Measurements from ENCODE around the gene RHCG. TPM values are rescaled to one million over a fixed set of nuclear protein-coding genes. Genes with fewer than 3 reads are reported as not detected.

RHCG gene
- total RNA-seq, 1 experiment from 2014 or later, result 3.0 TPM

GRCh38 chr15:89482139-89482538 lies 14.2 kb downstream of the RHCG start:
- BruUV-seq (replicated peaks), result no TSS peak
- H3K27me3 ChIP-seq (ENCODE audit: control insufficient read depth, insufficient read depth, low read length), result no peaks in the 10 kb centered on the region; the same call in 1 of the 2 replicates
- H3K36me3 ChIP-seq (ENCODE audit: control insufficient read depth, insufficient read depth, low read length), result no peaks in the 10 kb centered on the region
- no peak for ATAC-seq
- H3K9me3 ChIP-seq (ENCODE audit: control insufficient read depth, insufficient read depth, low read depth, low read length), result no peaks in the 10 kb centered on the region
- H3K4me1 ChIP-seq (ENCODE audit: control insufficient read depth, insufficient read depth, low read length), result no peaks in the 10 kb centered on the region
- intact Hi-C loops (cut with micrococcal nuclease; ENCODE audit: unreplicated experiment) (no loop called here), in situ Hi-C loops (cut with HindIII; ENCODE audit: low pct_unique_long_range_greater_than_20kb, low sequenced_read_pairs) (no loop called here)
- POLR2A ChIA-PET, result no interaction called here
- H3K27ac ChIP-seq (ENCODE audit: low read length), result no peak overlapping the region
- no peak for DNase-seq (ENCODE audit: low read depth, low spot score)
- CTCF ChIA-PET, result no interaction called here
- no peak overlapping the region for H3K4me3 ChIP-seq (ENCODE audit: low read depth in 2 of 2, low read length in 2 of 2)
- TF ChIP-seq TCF7L2 (IDR thresholded peaks at IDR 0.05; ENCODE audit: low read depth, low read length) (no peak), REST (IDR thresholded peaks at IDR 0.05; ENCODE audit: insufficient read depth in 1 of 2, low read depth in 2 of 2, low read length in 1 of 2) (no peak), SIN3A (IDR thresholded peaks at IDR 0.05; ENCODE audit: borderline replicate concordance, insufficient read depth, low read depth, low read length) (no peak), POLR2AphosphoS5 (IDR thresholded peaks at IDR 0.05; ENCODE audit: low read depth, low read length) (no peak)
- TF ChIP-seq, protein P1, sequence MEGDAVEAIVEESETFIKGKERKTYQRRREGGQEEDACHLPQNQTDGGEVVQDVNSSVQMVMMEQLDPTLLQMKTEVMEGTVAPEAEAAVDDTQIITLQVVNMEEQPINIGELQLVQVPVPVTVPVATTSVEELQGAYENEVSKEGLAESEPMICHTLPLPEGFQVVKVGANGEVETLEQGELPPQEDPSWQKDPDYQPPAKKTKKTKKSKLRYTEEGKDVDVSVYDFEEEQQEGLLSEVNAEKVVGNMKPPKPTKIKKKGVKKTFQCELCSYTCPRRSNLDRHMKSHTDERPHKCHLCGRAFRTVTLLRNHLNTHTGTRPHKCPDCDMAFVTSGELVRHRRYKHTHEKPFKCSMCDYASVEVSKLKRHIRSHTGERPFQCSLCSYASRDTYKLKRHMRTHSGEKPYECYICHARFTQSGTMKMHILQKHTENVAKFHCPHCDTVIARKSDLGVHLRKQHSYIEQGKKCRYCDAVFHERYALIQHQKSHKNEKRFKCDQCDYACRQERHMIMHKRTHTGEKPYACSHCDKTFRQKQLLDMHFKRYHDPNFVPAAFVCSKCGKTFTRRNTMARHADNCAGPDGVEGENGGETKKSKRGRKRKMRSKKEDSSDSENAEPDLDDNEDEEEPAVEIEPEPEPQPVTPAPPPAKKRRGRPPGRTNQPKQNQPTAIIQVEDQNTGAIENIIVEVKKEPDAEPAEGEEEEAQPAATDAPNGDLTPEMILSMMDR (IDR thresholded peaks at IDR 0.05), result no peak

GRCh38 chr15:89480505-89480904 lies 15.9 kb downstream of the RHCG start:
- POLR2A ChIA-PET, result no interaction called here
- ATAC-seq, result no peak
- CTCF ChIA-PET, result no interaction called here
- Histone ChIP-seq H3K4me1 (ENCODE audit: control insufficient read depth, insufficient read depth, low read length) (no peaks in the 10 kb centered on the region), H3K36me3 (ENCODE audit: control insufficient read depth, insufficient read depth, low read length) (no peaks in the 10 kb centered on the region), H3K27ac (ENCODE audit: low read length) (no peak overlapping the region), H3K9me3 (ENCODE audit: control insufficient read depth, insufficient read depth, low read depth, low read length) (no peaks in the 10 kb centered on the region), H3K4me3 (ENCODE audit: low read depth in 2 of 2, low read length in 2 of 2) (no peak overlapping the region), H3K27me3 (ENCODE audit: control insufficient read depth, insufficient read depth, low read length) (no peaks in the 10 kb centered on the region; the same call in 1 of the 2 replicates)
- intact Hi-C loops (cut with micrococcal nuclease; ENCODE audit: unreplicated experiment), result no loop called here
- no TSS peak for BruUV-seq (replicated peaks)
- in situ Hi-C loops (cut with HindIII; ENCODE audit: low pct_unique_long_range_greater_than_20kb, low sequenced_read_pairs), result no loop called here
- TF ChIP-seq TCF7L2 (IDR thresholded peaks at IDR 0.05; ENCODE audit: low read depth, low read length) (no peak), REST (IDR thresholded peaks at IDR 0.05; ENCODE audit: insufficient read depth in 1 of 2, low read depth in 2 of 2, low read length in 1 of 2) (no peak), SIN3A (IDR thresholded peaks at IDR 0.05; ENCODE audit: borderline replicate concordance, insufficient read depth, low read depth, low read length) (no peak), POLR2AphosphoS5 (IDR thresholded peaks at IDR 0.05; ENCODE audit: low read depth, low read length) (no peak)
- TF ChIP-seq, protein P1 (IDR thresholded peaks at IDR 0.05), result no peak
- DNase-seq (ENCODE audit: low read depth, low spot score), result no peak
